Measurements from ENCODE around the gene SUSD6. TPM values are rescaled to one million over a fixed set of nuclear protein-coding genes. Genes with fewer than 3 reads are reported as not detected.

Gene SUSD6
- total RNA-seq, 2 experiments from 2014 or later, result 23.1 to 43.6 TPM

GRCh38 chr14:69573205-69573830 lies 38.1 kb upstream of the SUSD6 start:
- no peak for DNase-seq (ENCODE audit: low spot score)
- intact Hi-C loops (cut with micrococcal nuclease; ENCODE audit: unreplicated experiment), result no loop called here
- no peaks in the 10 kb centered on the region for H3K9me3 ChIP-seq (ENCODE audit: low read length)
- H3K27ac ChIP-seq (ENCODE audit: low read depth, low read length, poor library complexity, severe bottlenecking), result no peak overlapping the region
- no peaks in the 10 kb centered on the region for H3K36me3 ChIP-seq (ENCODE audit: insufficient read depth, low read length)
- H3K4me3 ChIP-seq (ENCODE audit: low read depth, low read length, poor library complexity, severe bottlenecking), result no peak overlapping the region
- no peaks in the 10 kb centered on the region for H3K9me2 ChIP-seq (ENCODE audit: insufficient read depth, low read length)
- POLR2A ChIA-PET, result interaction anchor here (1.0 kb wide), 1 partner anchor 16 kb away, joined by 4 read pairs; no protein-coding TSS in a partner anchor
- CTCF ChIA-PET (ENCODE audit: unreplicated experiment), result no interaction called here
- H2AFZ ChIP-seq (ENCODE audit: low read length), result no peak overlapping the region
- no TSS peak for BruUV-seq (replicated peaks)
- H3K4me1 ChIP-seq (ENCODE audit: insufficient read depth, low read length, poor library complexity, severe bottlenecking), result no peaks in the 10 kb centered on the region
- TF ChIP-seq CTCF (conservative IDR thresholded peaks at IDR 0.05; ENCODE audit: low read length) (no peak), EZH2phosphoT487 (IDR thresholded peaks at IDR 0.05; ENCODE audit: borderline replicate concordance, low read depth, low read length) (no peak)
- no peaks in the 10 kb centered on the region for H4K20me1 ChIP-seq (ENCODE audit: insufficient read depth, low read length)
- no peaks in the 10 kb centered on the region for H3K79me2 ChIP-seq (ENCODE audit: insufficient read depth, low read depth, low read length)
- no peak overlapping the region for H3K4me2 ChIP-seq (ENCODE audit: low read length)

GRCh38 chr14:69573831-69574262 lies 37.5 kb upstream of the SUSD6 start:
- H3K9me3 ChIP-seq (ENCODE audit: low read length), result no peaks in the 10 kb centered on the region
- no peak overlapping the region for H3K27ac ChIP-seq (ENCODE audit: low read depth, low read length, poor library complexity, severe bottlenecking)
- H3K36me3 ChIP-seq (ENCODE audit: insufficient read depth, low read length), result no peaks in the 10 kb centered on the region
- no peaks in the 10 kb centered on the region for H3K4me1 ChIP-seq (ENCODE audit: insufficient read depth, low read length, poor library complexity, severe bottlenecking)
- no peak overlapping the region for H2AFZ ChIP-seq (ENCODE audit: low read length)
- intact Hi-C loops (cut with micrococcal nuclease; ENCODE audit: unreplicated experiment), result loop anchor here (2.0 kb wide), 1 partner anchor 331 kb away; no protein-coding TSS in a partner anchor
- CTCF ChIA-PET (ENCODE audit: unreplicated experiment), result no interaction called here
- no peak for DNase-seq (ENCODE audit: low spot score)
- no peaks in the 10 kb centered on the region for H4K20me1 ChIP-seq (ENCODE audit: insufficient read depth, low read length)
- H3K9me2 ChIP-seq (ENCODE audit: insufficient read depth, low read length), result no peaks in the 10 kb centered on the region
- POLR2A ChIA-PET, result interaction anchor here (1.0 kb wide), 1 partner anchor 16 kb away, joined by 4 read pairs; no protein-coding TSS in a partner anchor
- BruUV-seq (replicated peaks), result no TSS peak
- no peak overlapping the region for H3K4me3 ChIP-seq (ENCODE audit: low read depth, low read length, poor library complexity, severe bottlenecking)
- TF ChIP-seq EZH2phosphoT487 (IDR thresholded peaks at IDR 0.05; ENCODE audit: borderline replicate concordance, low read depth, low read length) (no peak), CTCF (conservative IDR thresholded peaks at IDR 0.05; ENCODE audit: low read length) (no peak)
- peak overlapping the region; percentile 55; the same call in 1 of the 2 replicates for H3K4me2 ChIP-seq (ENCODE audit: low read length)
- no peaks in the 10 kb centered on the region for H3K79me2 ChIP-seq (ENCODE audit: insufficient read depth, low read depth, low read length)
